Measurements from ENCODE around the gene NGRN. TPM values are rescaled to one million over a fixed set of nuclear protein-coding genes. Genes with fewer than 3 reads are reported as not detected.

The NGRN gene
- total RNA-seq, 4 donors from 2014 or later, result 49.2 to 71.3 (median 61.4) TPM

Other genes starting within 250 kb of the NGRN start
- gene IDH2, start 163.2 kb upstream of the NGRN start, total RNA-seq, result 100 to 1,000 TPM in 1 of 4 donors, 10 to 100 TPM in 3; 68.6 to 126 (median 76.7) TPM
- 100 to 1,000 TPM in 2 of 4 donors, 10 to 100 TPM in 2; 81.7 to 146 (median 116) TPM for gene SEMA4B, start 64.3 kb upstream of the NGRN start, total RNA-seq
- gene CIB1, start 31.7 kb upstream of the NGRN start, total RNA-seq, result 10 to 100 TPM; 16.2 to 41.9 (median 29.7) TPM
- gene GDPGP1, start 31.5 kb upstream of the NGRN start, total RNA-seq, result 1 to 10 TPM; 2.2 to 3.6 (median 2.9) TPM
- gene TTLL13, start 16.1 kb upstream of the NGRN start, total RNA-seq, result under 1 TPM in 1 of 4 donors, not detected in 3; 0.21 TPM
- 1 to 10 TPM; 1.4 to 7.2 (median 3.2) TPM for gene ZNF774, start 86.6 kb downstream of the NGRN start, total RNA-seq
- gene IQGAP1, start 122.6 kb downstream of the NGRN start, total RNA-seq, result 100 to 1,000 TPM; 206 to 448 (median 215) TPM